M059J (cell line): Measurements from ENCODE around the gene SLC25A41. TPM values are rescaled to one million over a fixed set of nuclear protein-coding genes. Genes with fewer than 3 reads are reported as not detected.
"Not testable (repeated sequence)": the region's sequence is repeated elsewhere in the genome, so short reads cannot be mapped to it uniquely, and the experiment has no call there.

Experiments used
- DNase-seq: peaks from one replicate; pipeline ENCODE4 v3.0.0-alpha.2; 2012; ENCODE audit warnings: low read depth
- total RNA-seq: library from RNA; depleted of rRNA; stranded (reverse); fragments of >200 nt; shearing (Covaris generic); gene quantifications from 2 replicates; pipeline ENCODE4 v1.2.3, GENCODE V29; 2014

SLC25A41 gene
- total RNA-seq, 1 experiment from 2014 or later = not detected

DNA sequence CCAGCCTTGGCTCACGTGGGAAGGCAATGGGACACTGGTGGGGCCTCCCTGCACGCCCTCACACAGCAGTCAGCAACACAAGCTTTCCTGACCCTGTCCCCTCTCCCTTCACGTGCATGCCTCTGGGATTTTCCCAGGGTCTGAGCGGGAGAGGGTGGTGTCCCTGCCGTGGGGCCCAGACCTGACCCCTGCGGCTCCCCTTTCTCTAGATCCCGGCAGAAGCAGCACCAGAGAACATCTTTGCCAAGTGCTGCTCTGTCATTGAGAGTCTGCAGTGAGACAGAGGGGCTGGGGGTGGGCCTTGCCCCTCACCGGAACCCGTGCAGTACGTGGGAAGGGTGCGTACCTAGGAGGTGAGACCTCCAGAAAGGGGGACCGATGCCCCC is 21.5 kb downstream of the SLC25A41 start:
- DNase-seq = no peak

DNA sequence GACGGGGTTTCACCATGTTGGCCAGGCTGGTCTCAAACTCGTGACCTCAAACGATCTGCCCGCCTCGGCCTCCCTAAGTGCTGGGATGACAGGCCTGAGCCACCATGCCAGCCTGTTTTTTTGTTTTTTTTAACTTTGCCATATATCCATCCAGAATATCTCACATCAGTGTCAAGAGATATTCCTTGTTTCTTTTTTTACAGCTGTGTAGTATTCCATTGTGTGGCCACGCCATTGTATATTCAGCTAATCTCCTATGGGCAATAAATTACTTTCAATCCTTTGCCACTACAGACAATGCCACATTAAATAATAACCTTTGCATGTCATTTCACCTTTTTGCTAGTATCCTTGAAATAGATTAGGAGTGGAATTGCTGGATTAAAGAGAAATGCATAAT is 24.2 kb downstream of the SLC25A41 start:
- DNase-seq = no peak

DNA sequence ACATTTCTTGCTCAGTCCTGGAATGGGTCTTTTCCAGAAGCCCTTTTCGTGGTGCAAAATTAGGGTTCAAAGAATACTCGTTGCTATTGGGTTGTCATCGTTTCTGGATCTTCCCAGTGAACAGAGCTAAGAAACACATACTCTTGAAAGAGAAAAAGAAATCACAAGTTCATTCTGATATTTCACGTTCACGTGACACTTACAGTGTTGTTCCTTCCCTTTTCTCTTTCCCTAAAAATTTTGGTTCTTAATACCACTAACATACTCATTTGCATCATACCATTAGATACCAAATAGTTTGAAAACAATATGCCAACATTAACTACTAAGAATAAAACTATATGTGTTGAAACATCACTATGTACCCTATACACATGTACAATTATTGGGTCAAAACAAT is 27.2 kb downstream of the SLC25A41 start:
- DNase-seq = no peak

DNA sequence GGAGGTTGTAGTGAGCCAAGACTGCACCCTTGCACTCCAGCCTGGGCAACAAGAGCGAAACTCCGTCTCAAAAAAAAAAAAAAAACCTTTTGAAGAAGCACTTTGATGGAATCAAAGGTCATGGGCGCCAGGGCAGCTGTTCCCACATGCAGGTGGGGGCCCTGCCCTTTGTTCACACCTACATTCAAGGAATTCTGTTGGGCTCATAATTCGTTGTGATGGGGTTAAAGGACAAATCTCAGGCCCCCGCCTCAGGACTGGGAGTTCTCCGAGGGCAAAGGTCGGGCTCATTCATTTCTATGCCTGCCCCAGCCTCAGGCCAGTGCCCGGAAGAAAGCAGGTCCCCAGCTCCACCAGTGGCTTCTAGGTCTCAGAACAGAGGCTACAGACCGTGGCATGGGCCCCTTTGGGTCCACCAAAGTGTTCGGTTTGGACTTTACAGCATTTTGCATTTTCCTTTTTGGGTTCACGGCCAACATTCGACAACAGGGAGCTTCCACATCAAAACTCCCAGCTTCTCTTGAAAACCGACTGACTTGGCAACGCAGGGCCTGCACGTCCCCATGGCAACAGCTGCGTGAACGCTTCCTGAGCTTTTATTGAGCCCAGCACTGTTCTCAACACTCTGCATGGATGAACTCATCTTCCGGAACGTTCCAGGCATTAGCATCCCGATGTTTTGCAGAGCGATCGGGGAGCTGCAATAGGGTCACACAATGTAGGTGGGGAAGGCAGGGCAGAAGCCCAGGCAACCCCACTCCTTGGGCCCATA is 30.5 kb downstream of the SLC25A41 start:
- DNase-seq = no peak

DNA sequence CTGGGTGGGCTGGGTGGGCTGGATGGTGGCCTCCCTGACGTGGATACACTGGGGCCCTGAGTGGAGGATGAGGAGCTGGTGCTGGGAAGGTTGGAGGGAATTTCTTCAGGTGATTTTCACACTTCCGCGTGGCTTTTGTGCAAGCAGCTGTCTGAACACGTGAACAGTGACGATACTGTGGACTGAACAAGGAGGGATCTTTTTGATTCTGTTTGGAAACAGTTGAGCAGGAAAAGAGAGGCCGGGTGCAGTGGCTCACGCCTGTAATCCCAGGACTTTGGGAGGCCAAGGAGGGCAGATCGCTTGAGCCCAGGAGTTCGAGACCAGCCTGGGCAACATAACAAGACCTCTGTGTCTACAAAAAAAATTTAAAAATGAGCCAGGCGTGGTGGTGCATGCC is 31.5 kb downstream of the SLC25A41 start:
- DNase-seq = no peak

DNA sequence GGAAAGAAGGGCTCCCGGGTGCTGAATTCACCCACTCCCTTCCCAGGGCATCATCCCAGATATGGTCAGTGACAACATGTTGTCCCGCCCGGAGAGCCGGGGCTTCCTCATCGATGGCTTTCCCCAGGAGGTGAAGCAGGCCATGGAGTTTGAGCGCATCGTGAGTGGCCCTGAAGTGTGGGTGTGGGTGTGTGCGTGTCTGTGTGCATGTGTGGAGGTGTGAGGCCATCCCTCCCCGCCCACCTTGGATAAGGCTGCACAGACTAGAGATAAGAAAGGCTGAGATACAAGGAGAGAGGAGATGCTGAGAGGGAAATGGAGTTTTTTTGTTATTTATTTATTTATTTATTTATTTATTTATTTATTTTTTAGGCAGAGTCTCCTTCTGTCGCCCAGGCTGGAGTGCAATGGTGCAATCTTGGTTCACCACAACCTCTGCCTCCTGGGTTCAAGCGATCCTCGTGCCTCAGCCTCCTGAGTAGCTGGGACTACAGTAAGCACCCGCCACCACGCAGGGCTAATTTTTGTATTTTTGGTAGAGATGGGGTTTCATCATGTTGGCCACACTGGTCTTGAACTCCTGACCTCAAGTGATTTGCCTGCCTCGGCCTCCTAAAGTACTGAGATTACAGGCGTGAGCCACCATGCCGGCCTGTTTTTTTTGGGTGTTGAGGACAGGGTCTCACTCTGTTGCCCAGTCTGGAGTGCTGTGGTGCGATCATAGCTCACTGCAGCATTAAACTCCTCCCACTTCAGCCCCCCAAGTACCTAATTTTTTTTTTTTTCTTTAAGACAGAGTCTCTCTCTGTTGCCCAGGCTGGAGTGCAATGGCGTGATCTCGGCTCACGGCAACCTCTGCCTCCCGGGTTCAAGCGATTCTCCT is 33.3 kb downstream of the SLC25A41 start:
- not testable (repeated sequence) for DNase-seq

DNA sequence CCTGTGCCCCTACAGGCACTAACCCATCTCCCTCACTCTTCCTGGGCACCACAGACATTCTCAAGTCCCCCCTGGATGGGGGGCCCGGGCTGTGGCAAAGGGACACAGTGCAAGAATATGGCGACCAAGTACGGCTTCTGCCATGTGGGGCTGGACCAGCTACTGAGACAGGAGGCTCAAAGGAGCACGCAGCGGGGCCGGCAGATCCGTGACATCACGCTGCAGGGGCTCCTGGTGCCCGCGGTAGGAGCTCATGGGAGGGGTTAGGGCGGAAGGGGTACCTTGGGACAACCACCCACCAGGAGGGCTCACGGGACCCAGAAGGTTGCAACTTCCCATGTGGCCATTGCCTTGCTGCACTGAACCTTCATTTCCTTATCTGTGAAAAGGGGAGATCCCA is 37.3 kb downstream of the SLC25A41 start:
- DNase-seq = no peak

DNA sequence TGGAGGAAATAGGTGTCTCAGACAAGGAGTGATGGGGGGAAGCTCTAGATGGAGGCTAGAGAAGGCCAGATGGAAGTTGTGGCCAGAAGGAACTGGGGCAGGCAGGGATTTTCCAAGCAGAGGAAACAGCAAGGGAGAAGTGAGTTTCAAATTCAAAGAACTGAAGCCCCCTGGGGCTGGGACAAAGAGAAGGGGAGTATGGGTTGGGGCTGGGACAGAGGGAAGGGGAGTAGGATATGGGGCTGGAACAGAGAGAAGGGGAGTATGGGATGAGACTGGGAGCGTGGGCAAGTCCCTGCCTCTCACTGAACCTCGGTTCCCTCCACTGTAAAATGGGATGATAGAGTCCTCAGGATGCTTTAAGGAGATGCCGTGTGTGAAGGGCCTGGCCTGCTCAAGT is 38.7 kb downstream of the SLC25A41 start:
- no peak for DNase-seq

DNA sequence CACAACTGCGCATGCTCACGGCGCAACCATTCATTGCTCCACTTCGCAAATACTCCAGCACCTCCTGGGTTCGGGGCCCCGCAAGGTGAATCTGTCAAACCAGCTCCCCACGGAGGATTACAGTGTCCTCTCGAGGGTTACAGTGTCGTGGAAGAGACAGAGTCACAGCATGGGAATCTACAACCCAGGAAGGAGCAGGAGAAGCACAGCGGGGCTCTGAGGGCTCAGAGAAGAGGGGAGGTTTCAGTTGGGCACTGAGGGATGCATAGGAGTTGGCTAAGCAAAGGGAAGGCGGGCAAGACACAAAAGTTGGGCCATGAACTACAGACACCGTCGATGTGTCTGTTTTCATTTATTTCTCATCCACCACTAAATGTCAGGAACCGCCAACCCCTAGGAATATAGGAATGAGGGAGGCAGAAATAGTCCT is 39.6 kb downstream of the SLC25A41 start:
- no peak for DNase-seq

DNA sequence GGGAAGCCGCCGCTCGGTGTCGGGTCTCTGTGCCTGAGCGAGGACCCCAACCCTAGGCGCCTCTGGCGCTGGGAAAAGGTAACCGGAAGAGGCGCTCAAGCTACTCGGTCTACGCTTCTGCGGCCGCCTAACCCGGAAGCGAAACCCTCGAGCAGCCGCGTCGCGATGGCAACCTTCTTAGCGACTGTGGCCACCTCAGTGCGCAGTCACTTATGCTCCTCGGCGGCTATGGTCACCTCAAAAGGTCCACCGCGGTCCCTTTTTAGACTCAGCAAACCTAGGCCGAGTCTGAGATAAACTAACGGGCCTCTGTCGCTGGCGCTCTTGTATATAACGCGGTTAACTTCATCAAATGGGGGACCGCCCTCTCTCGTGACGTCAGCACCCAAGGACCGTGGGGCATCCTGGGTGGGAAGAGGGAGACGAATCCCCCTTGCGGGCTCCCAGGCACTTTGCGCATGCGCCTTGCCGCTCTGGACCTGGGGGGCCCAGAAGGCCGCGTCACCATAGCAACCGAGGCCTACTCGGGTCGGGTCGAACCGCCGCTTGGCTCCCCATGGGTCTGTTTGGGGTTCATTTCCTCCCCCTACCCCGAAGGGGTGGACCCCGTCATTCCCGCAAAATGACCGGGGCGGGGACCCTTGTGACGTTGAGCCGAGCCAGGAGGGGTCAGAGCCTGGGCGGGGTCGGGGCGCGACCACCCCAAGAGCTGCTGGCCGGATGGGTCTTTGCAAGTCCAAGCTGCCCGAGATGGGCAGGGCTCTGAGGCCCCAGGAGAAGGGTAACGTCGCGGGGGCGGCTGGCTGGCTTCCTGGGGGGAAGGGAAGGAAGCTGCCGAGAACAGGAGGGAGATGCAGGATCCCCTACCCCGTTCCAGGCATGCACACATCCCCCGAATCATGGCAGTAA is 40.2 kb downstream of the SLC25A41 start, which contains the start of gene GTF2F1:
GTF2F1 (minus strand) TSS at position 91 of the 909 bp plus-strand sequence. CDS start 169 bp downstream, outside the sequence.
- peak; percentile 93 for DNase-seq

DNA sequence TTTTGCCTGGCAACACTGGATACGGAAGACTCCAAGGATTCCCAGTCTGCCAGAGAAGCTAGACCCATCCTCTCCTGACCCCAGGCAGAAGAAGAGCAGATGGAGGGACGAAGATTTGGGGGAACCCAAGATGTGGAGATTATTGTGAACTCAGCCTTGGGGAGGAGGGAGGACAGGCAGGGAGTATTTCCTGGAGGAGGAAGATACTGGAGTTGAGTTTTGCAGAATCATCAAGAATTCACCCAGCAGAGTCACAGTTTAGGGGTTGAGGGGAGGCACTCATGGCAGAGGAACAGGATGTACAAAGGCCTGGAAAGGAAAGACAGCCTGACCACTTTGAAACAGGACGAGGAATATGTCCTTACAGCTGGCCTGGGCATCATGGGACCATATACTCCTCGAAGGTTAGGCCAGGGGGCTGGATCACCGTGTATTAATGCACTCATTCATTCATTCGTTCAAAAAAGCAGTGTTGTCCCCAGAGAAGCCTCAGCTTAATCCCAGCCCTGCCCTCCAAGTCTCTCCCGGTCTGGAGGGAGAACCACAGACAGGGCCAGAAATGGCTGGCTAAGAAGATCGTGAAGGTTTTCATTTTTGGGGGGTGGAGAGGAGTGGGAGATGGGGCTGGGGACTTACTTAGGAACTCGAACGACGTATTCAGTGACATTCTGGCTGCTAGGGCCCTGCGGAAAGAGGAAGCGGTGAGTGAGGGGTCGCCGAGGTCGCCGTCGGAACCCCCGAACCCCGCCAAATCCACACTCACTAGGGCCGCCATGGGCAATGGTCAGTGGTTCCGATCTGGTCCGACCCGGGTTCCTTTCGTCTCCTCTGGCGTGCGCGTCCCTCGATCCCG is 41.1 kb downstream of the SLC25A41 start:
- no peak for DNase-seq

DNA sequence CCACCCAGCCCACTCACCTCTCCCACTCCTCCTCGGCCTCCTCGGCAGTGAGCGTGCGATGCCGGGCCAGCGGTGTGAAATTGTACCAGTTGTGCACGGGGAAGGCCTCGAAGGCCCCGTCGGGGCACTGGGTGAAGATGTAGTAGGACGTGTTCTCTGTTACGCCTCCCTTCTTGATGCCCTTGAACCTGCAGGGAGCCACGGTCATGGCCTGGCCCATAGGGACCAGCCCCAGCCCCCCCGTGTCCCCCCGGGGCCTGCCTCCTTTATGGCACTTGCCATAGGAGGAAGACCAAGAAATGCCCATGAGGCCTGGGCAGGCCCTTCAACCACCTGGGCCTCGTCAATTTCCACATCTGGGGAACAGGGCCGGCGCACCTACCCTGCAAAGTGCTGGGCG is 46.2 kb downstream of the SLC25A41 start:
- no peak for DNase-seq

DNA sequence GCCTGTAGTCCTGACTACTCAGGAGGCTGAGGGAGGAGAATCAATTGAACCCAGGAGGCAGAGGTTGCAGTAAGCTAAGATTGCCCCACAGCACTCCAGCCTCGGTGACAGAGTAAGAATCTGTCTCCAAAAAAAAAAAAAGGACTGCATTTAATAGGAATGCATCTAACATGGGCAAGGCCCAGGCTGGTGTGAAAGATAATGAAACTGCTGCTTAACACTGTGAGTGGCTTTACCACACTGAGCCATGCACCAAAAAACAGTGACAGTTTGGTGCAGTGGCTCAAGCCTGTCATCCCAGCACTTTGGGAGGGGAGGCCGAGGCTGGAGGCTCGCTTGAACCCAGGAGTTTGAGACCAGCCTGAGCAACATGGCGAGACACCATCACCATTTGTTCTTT is 49.2 kb downstream of the SLC25A41 start:
- no peak for DNase-seq

DNA sequence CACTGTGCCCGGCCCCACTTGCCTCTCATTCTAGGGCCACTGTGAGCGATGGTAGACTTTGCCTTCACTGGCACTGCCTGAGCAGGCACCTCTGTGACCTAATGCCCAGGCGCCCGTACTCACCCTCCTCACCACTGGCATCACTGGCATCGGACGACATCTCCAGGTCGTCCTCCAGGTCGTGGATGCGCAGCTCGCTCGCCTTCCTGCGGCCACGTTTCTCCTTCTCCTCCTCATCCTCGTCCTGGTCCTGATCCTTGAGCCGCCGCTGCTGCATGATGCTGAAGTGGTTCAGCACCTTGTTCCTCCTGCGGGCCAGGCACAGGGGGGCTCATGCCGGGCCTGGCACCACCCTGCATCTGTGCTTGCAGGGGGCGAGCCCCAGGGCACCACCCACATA is 50.4 kb downstream of the SLC25A41 start:
- DNase-seq = no peak

DNA sequence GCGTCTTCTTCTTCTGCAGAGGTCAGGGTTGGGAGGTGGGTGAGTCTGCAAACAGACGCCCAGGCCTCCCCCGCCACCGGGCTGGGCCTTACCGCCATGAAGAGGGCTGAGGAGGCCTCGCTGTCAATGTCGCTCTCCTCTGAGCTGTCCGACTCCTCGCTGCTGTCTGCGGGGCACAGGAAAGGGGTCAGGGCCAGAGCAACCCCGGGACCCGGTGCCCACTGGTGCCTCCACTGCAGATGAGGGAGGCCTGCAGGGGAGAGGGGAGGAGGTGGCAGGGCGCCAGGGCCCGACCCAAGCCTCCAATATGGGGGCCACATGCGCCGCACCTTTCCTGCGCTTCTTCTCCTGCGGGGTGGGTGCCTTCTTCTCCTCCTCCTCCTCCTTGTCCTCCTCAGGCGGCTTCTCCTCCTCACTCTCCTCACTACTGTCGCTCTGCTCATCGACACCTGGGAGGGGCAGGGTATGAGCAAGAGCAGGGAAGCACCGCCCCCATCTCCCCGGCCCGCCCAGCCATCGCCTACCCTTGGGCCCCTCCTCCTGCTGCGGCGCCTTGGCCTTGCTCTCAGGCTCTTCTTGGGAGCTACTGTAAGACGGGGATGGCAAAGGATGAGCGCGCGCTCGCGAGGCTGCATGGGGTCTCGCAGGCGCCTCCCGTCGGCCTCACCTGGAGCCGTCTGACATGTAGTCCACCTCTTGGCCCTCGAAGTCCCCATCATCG is 52.4 kb downstream of the SLC25A41 start:
- DNase-seq = no peak

DNA sequence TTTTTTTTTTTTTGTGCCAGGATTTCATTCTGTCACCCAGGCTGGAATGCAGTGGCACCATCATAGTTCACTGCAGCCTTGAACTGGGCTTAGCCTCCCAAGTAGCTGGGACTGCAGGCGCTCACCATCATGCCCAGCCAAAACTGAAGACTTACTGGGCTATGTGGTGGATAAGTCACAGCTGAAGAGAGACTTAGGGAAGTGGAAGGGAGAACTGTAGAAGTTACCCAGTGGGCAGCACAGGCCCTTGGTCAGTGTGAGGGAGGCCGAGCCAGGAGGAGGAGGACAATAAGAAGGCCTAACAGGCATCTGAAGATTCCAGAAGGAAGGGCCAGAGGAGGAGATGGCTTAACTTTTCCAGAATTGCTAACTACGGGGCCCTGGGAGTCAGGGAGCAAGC is 53.8 kb downstream of the SLC25A41 start:
- no peak for DNase-seq

DNA sequence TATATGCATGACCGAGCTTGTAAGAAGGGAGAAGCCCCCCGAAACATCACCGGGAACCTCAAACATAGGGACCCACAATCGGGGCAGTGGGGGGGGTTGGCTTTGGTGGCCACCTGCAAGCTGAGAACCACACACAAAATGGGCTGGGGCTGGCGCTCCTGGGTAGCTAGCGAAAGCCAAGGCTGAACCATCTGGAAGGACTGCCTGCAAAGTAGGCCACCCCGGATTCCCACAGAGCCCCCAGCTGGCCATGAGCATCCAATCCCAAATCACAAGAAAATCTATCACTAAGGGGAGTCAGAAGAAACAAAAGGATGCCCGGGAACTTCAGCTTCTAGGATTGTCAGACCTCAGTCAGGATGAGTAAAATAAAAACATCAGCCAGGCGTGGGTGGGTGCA is 55.1 kb downstream of the SLC25A41 start:
- DNase-seq = no peak

DNA sequence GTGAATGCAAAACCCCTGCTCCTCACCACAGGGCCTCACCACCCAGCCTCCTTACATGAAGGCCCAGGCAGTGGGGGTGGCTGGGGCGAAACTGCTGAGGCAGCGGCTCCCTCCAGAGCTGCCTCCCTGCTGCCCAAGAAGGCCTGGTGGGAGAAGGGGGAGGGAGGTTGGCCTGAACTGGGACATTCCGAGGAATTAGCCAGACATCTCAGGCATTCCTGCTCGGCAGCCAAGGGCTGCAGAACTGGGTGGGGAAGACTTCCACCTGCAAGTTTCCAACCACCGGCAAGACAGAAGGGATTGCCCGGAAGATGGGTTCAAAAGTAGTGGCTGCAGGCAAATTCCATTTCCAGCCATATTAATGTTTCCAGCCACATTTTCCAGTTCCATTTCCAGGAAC is 55.5 kb downstream of the SLC25A41 start:
- DNase-seq = no peak

DNA sequence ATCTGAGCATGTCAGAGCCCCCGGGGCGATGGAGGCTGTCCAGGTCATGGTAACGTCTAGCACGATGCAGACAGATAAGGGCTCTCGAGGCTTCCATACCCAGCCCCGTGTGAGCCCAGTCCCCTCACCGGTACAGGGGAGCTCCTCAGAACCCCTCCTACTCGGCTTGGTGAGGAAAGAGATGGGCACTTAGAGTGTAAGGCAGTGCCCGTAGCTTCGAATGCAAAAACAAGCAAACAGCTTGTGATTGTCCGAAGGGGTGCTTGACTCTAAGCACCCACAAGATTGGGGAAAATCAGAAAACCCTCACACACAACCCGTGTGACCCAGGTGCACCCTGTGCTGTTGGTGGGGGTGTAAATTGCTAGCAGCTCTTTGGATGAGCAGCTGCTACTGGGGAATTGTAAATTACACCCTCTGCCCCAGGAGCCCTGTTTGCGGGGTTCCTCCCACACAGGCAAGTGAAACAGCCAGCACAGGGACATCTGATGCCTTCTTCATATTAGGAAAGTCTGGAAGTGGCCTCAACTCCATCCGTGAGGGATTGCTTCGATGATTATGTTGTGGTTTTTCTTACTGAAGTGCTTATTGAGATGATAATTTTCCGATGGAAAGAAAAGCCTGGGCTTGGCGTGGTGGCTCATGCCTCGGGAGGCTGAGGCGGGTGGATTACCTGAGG is 56.9 kb downstream of the SLC25A41 start:
- DNase-seq = no peak
